Breast epithelium (tissue), 4 donors: ENCODE measurements around the gene CBX6. TPM values are rescaled to one million over a fixed set of nuclear protein-coding genes. Genes with fewer than 3 reads are reported as not detected.

Source experiments
- DNase-seq, 2 donors: peaks; one replicate each; pipeline ENCODE4 v3.0.0-alpha.2; 2019; ENCODE audit warnings: low spot score in 2 of 2
- H3K27ac ChIP-seq, 2 donors: fragments of 200-600 bp; sonication (generic) in 1 of 2; one replicate each; pipeline ENCODE4 v1.5.1; 2016 to 2019; ENCODE audit warnings: mild to moderate bottlenecking in 1 of 2
- H3K27me3 ChIP-seq, 2 donors: fragments of 200-600 bp; sonication (generic) in 1 of 2; one replicate each; pipeline versions ENCODE4 v1.5.1 to v1.6.0; 2017 to 2019; ENCODE audit warnings: control low read depth in 1 of 2, mild to moderate bottlenecking in 1 of 2
- H3K36me3 ChIP-seq: fragments of 200-600 bp; one replicate; pipeline ENCODE4 v1.5.1; 2019
- H3K4me1 ChIP-seq, 2 donors: fragments of 200-600 bp; sonication (generic); one replicate each; pipeline ENCODE4 v1.5.1; 2016 to 2019; ENCODE audit warnings: control low read depth in 1 of 2
- H3K4me3 ChIP-seq, 3 donors: fragments of 200-600 bp; sonication (generic); 1 replicate in 2 of 3; 2 replicates in 1 of 3; pipeline ENCODE4 v1.5.1; 2016 to 2019; ENCODE audit warnings: mild to moderate bottlenecking in 3 of 3, moderate library complexity in 2 of 3
- H3K9me3 ChIP-seq, 2 donors: fragments of 200-600 bp; sonication (generic) in 1 of 2; one replicate each; pipeline ENCODE4 v1.5.1; 2016 to 2019; ENCODE audit warnings: control low read depth in 1 of 2
- POLR2A ChIP-seq: fragments of 450-650 bp; IDR thresholded peaks from one replicate; pipeline ENCODE4 v1.6.1; 2016; ENCODE audit warnings: antibody characterized with exemption, mild to moderate bottlenecking, moderate library complexity
- POLR2AphosphoS5 ChIP-seq, 3 donors: sonication (generic); formaldehyde crosslinking; IDR thresholded peaks; one replicate each; pipeline ENCODE4 v1.6.1; 2017; ENCODE audit warnings: antibody characterized with exemption in 3 of 3
- intact Hi-C: fragments of 100-400 bp; cut with DNase I; formaldehyde crosslinking; loops from one replicate; pipeline ENCODE4 v1.15.1; 2023; ENCODE audit warnings: low total_unique reads
- total RNA-seq, 3 donors: library from RNA; depleted of rRNA; stranded (reverse); fragments of >200 nt; gene quantifications; one replicate each; pipeline ENCODE4 v1.1.0, GENCODE V29; 2016
- TF ChIP-seq, protein P1 (sequence below), 3 donors: fragments of 450-650 bp; IDR thresholded peaks; one replicate each; pipeline ENCODE4 v1.5.1; 2016 to 2017; ENCODE audit warnings: antibody characterized with exemption in 3 of 3, mild to moderate bottlenecking in 3 of 3, moderate library complexity in 3 of 3

Gene CBX6
- total RNA-seq, 3 donors from 2014 or later, result 20.2 to 34.7 (median 25.9) TPM

DNA sequence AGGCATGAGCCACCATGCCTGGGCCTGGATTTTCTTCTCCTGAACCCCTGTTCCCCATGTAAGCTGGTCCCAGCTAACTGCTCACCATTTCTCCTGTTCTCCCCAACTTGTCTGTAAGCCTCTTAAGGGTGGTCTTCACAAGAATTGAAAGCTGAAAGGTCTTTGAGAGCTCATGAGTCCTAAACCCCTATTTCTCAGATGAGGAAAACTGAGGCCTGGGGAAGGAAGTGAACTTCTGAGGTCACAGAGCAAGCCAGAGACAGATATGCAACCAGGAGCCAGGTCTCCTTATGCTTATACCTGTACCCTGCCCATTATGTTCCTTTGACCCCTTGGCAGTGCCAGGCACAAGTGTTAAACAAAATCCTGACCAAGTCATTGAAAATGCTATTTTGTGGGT, 44.5 kb downstream of the CBX6 start:
- TF ChIP-seq POLR2AphosphoS5 (IDR thresholded peaks at IDR 0.05), result no peak
- no peak for TF ChIP-seq POLR2A
- TF ChIP-seq, protein P1, sequence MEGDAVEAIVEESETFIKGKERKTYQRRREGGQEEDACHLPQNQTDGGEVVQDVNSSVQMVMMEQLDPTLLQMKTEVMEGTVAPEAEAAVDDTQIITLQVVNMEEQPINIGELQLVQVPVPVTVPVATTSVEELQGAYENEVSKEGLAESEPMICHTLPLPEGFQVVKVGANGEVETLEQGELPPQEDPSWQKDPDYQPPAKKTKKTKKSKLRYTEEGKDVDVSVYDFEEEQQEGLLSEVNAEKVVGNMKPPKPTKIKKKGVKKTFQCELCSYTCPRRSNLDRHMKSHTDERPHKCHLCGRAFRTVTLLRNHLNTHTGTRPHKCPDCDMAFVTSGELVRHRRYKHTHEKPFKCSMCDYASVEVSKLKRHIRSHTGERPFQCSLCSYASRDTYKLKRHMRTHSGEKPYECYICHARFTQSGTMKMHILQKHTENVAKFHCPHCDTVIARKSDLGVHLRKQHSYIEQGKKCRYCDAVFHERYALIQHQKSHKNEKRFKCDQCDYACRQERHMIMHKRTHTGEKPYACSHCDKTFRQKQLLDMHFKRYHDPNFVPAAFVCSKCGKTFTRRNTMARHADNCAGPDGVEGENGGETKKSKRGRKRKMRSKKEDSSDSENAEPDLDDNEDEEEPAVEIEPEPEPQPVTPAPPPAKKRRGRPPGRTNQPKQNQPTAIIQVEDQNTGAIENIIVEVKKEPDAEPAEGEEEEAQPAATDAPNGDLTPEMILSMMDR (IDR thresholded peaks at IDR 0.05), result no peak
- H3K27ac ChIP-seq, result no peak overlapping the region
- H3K4me1 ChIP-seq, result no peaks in the 10 kb centered on the region
- no peaks in the 10 kb centered on the region for H3K9me3 ChIP-seq
- H3K27me3 ChIP-seq, result no peaks in the 10 kb centered on the region
- intact Hi-C loops, result no loop called here
- no peak for DNase-seq
- H3K36me3 ChIP-seq, result no peaks in the 10 kb centered on the region
- no peak overlapping the region for H3K4me3 ChIP-seq

DNA sequence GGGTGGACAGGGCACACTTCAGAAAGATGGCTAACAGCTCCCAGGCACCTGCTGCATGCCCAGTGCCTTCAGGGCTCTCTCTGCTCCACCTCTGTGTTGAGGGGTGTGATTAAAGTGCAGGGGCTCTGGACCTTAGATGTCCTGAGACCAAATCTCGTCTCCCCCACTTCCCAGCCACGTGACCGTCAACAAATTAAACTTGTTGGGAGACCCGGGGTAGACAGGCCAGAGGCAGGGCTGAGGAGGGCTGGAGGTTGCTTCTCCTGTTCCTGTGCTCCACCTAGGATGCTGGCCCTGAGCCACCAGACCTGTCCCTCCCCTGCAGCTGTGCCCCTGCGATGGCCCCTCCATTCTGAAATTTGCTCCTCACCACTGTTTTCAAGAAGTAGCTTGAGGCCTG, 45.2 kb downstream of the CBX6 start:
- H3K9me3 ChIP-seq, result no peaks in the 10 kb centered on the region
- H3K36me3 ChIP-seq, result no peaks in the 10 kb centered on the region
- no peaks in the 10 kb centered on the region for H3K27me3 ChIP-seq
- intact Hi-C loops, result no loop called here
- H3K4me3 ChIP-seq, result no peak overlapping the region
- no peak for DNase-seq
- TF ChIP-seq POLR2A (no peak), POLR2AphosphoS5 (IDR thresholded peaks at IDR 0.05) (no peak)
- TF ChIP-seq, protein P1 (IDR thresholded peaks at IDR 0.05), result no peak
- H3K27ac ChIP-seq, result no peak overlapping the region
- H3K4me1 ChIP-seq, result no peaks in the 10 kb centered on the region

DNA sequence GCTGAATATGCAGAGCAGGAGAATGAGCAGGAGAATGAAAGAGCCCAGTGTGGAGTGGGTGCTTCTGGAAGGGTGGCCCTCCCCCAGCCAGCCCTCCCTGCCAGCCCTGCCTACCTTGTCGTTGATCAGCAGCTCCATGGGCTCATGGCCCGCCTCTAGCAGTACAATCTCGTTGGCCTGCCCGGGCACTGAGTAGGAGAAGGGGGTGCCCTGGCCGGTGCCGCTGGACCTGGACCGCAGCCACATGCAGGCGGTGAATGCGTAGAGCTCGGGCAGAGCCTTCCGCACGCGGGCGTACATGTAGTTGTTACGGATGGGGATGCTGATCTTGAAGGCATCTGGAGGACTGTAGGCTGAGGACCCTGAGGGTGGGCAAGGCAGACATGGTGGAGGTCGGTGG, 45.6 kb downstream of the CBX6 start:
- Histone ChIP-seq H3K9me3 (no peaks in the 10 kb centered on the region), H3K27me3 (no peaks in the 10 kb centered on the region), H3K4me1 (no peaks in the 10 kb centered on the region), H3K4me3 (no peak overlapping the region), H3K36me3 (no peaks in the 10 kb centered on the region), H3K27ac (no peak overlapping the region)
- TF ChIP-seq, protein P1 (IDR thresholded peaks at IDR 0.05), result no peak
- TF ChIP-seq POLR2AphosphoS5 (IDR thresholded peaks at IDR 0.05), result no peak
- TF ChIP-seq POLR2A, result no peak
- no peak for DNase-seq
- intact Hi-C loops, result no loop called here

DNA sequence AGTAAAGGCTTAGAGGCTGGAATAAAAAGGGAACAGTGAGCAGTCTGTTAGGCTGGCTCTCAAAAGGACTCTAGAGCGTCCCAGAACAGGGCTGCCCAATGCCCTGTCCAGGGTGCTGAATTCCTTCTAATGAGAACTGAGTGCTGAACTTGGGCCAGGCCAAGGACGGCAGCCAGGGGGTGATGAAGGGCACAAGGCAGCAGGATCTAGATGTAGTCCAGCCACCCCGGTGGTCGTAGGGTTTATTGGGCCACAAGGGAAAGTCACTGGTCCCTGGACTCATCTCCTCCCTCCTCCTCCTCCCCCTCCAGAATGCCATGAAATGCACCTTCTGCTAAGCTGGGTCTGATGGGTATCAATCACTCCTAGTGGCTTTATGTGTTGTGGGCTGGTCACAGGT, 47.4 kb downstream of the CBX6 start:
- TF ChIP-seq POLR2AphosphoS5 (IDR thresholded peaks at IDR 0.05) (no peak), POLR2A (no peak)
- TF ChIP-seq, protein P1 (IDR thresholded peaks at IDR 0.05), result no peak
- H3K9me3 ChIP-seq, result no peaks in the 10 kb centered on the region
- H3K27ac ChIP-seq, result no peak overlapping the region
- intact Hi-C loops, result no loop called here
- H3K36me3 ChIP-seq, result no peaks in the 10 kb centered on the region
- H3K4me3 ChIP-seq, result no peak overlapping the region
- no peaks in the 10 kb centered on the region for H3K4me1 ChIP-seq
- DNase-seq, result no peak
- H3K27me3 ChIP-seq, result no peaks in the 10 kb centered on the region

DNA sequence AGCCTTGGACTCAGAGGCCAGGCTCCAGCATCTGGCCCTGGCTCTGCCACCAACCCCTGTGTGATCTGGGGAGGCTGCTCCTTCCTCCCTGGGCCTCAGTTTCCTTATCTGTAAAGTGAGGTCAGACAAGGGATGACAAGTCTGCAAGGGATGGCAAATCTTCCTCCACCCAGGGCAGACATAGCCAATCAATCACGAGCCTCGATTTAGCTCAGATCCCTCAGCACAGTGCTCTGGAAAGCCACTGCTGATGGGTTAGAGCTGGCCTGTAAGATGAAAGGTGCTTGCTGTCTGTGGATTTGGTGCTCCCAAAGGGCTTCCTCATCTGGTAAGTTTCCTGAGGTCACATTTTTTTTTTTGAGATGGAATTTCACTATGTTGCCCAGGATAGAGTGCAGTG, 48.4 kb downstream of the CBX6 start:
- H3K27ac ChIP-seq, result no peak overlapping the region
- no peak for DNase-seq
- no peaks in the 10 kb centered on the region for H3K4me1 ChIP-seq
- TF ChIP-seq, protein P1 (IDR thresholded peaks at IDR 0.05), result no peak
- TF ChIP-seq POLR2A (no peak), POLR2AphosphoS5 (IDR thresholded peaks at IDR 0.05) (no peak)
- no peak overlapping the region for H3K4me3 ChIP-seq
- no peaks in the 10 kb centered on the region for H3K36me3 ChIP-seq
- no peaks in the 10 kb centered on the region for H3K9me3 ChIP-seq
- intact Hi-C loops, result no loop called here
- no peaks in the 10 kb centered on the region for H3K27me3 ChIP-seq
